NCI-H2227 treated with DMSO at 0.1 percent for 48 hours (cell line): ENCODE data around the gene CEACAM6.
"Not testable (repeated sequence)": the region's sequence is repeated elsewhere in the genome, so short reads cannot be mapped to it uniquely, and the experiment has no call there.

Experiments
- DNase-seq: peaks from one replicate; lab custom pipeline; 2025; lab: John Stamatoyannopoulos, UW

CEACAM6 gene

DNA sequence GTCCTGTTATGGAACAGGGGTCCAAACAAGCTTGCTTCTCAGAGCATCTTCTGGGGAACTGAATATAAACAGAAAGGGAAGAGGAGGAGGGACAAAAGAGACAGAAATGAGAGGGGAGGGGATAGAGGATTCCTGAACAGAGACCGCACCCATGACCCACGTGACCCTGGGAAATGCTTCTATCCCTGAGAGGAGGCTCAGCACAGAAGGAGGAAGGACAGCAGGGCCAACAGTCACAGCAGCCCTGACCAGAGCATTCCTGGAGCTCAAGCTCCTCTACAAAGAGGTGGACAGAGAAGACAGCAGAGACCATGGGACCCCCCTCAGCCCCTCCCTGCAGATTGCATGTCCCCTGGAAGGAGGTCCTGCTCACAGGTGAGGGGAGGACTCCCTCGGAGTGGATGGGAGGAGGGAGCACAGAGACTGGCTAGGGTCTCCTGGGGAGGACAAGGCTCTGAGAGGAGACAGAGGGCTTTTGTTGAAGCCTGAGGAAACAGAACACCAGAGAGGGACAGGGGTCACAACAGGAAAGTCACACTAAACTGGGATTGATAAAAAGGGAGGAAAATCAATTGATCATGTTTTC is at the start of gene CEACAM6:
TSS of gene CEACAM6 (plus strand) at position 203 of the 586 bp plus-strand sequence. CDS start at position 312, 109 bp downstream.
- DNase-seq = no peak

DNA sequence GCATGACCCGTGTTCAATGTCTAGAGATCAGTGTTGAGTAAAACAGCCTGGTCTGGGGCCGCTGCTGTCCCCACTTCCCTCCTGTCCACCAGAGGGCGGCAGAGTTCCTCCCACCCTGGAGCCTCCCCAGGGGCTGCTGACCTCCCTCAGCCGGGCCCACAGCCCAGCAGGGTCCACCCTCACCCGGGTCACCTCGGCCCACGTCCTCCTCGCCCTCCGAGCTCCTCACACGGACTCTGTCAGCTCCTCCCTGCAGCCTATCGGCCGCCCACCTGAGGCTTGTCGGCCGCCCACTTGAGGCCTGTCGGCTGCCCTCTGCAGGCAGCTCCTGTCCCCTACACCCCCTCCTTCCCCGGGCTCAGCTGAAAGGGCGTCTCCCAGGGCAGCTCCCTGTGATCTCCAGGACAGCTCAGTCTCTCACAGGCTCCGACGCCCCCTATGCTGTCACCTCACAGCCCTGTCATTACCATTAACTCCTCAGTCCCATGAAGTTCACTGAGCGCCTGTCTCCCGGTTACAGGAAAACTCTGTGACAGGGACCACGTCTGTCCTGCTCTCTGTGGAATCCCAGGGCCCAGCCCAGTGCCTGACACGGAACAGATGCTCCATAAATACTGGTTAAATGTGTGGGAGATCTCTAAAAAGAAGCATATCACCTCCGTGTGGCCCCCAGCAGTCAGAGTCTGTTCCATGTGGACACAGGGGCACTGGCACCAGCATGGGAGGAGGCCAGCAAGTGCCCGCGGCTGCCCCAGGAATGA is 48.4 kb upstream of the CEACAM6 start:
- peak; percentile 82 for DNase-seq

DNA sequence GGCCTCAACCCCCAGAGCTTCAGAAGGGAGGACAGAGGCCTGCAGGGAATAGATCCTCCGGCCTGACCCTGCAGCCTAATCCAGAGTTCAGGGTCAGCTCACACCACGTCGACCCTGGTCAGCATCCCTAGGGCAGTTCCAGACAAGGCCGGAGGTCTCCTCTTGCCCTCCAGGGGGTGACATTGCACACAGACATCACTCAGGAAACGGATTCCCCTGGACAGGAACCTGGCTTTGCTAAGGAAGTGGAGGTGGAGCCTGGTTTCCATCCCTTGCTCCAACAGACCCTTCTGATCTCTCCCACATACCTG is 47.9 kb upstream of the CEACAM6 start:
- DNase-seq = no peak

DNA sequence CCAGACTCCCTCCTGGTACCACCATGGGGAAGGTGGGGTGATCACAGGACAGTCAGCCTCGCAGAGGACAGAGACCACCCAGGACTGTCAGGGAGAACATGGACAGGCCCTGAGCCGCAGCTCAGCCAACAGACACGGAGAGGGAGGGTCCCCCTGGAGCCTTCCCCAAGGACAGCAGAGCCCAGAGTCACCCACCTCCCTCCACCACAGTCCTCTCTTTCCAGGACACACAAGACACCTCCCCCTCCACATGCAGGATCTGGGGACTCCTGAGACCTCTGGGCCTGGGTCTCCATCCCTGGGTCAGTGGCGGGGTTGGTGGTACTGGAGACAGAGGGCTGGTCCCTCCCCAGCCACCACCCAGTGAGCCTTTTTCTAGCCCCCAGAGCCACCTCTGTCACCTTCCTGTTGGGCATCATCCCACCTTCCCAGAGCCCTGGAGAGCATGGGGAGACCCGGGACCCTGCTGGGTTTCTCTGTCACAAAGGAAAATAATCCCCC is 47.4 kb upstream of the CEACAM6 start:
- DNase-seq = no peak

DNA sequence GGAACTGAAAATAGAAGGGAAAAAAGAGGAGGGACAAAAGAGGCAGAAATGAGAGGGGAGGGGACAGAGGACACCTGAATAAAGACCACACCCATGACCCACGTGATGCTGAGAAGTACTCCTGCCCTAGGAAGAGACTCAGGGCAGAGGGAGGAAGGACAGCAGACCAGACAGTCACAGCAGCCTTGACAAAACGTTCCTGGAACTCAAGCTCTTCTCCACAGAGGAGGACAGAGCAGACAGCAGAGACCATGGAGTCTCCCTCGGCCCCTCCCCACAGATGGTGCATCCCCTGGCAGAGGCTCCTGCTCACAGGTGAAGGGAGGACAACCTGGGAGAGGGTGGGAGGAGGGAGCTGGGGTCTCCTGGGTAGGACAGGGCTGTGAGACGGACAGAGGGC is 46.8 kb upstream of the CEACAM6 start, which contains the start of gene CEACAM5:
TSS of gene CEACAM5 (plus strand) at position 146 of the 400 bp plus-strand sequence. CDS start at position 252, 106 bp downstream.
- DNase-seq = no peak

DNA sequence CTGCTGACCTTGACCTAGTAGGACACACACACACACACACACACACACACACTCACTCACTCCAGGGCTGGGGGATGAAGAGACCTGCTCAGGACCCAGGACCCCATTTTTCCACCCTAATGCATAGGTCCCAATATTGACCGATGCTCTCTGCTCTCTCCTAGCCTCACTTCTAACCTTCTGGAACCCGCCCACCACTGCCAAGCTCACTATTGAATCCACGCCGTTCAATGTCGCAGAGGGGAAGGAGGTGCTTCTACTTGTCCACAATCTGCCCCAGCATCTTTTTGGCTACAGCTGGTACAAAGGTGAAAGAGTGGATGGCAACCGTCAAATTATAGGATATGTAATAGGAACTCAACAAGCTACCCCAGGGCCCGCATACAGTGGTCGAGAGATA is 45.8 kb upstream of the CEACAM6 start:
- not testable (repeated sequence) for DNase-seq

DNA sequence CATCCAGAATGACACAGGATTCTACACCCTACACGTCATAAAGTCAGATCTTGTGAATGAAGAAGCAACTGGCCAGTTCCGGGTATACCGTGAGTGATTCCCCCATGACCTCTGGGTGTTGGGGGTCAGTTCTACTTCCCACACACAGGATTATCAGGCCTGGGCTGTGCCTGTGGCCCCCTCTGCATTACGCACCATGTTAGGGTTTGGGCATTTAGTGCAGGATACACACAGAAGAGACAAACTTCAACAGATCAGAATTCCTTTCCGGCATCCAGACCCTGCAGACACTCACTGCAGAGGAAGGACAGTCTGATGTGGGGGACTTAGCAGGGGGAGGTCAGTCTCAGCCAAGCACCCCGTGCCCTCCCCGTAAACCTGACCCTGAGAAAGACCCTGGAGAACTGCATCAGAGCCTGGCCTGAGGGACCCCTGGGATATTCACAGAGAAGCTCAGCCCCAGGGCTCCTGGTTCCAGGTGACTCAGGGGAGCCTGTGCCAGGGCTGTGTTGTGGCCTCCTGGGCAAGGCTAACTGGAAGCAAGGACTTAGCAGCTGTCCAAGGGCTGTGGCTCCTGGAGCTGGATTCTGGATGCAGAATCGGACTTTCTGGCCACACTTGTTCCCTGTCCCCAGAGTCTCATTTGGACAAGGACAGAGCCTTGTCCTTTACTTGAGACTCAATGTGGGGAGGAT is 45.2 kb upstream of the CEACAM6 start:
- DNase-seq = no peak

DNA sequence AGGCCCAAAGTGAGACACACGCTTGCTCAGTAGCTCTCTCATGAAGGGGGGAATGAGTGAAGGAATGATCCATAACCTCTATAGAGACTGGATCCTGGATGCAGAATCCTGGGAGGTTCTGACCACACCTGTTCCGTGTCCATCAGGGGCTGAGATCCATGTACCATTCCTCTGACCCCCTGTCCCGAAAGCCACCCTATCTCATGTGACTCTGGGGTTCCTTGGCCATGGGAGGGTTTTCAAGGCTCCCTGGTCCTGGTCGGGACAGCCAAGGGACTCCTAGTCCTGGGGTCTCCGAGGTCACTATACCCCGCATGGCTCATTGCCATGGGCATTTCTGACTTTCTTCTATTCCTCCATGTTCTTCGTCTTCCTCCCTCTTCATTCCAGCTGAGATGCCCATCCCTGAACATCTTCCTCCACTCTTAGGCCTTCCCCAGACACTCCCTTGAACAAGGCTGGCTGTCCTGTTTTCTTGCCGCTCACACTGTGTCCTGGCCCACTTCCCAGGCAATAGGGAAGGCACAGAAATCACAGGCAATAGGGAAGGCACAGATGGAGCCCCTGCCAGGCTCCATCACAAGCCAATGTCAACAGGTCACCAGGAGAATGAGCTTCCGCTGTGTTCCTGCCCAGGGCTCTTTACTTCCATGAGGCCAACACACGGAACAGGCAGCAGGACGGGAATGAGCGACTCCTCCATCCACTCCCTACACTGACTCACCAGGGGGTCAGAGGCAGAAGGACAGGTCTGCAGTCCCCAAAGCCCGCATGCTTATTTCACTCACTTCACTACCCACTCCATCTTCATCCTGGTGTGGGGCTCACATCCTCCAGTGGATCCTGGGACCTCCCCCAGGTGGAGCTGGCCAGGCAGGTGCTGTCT is 43.7 kb upstream of the CEACAM6 start:
- no peak for DNase-seq

DNA sequence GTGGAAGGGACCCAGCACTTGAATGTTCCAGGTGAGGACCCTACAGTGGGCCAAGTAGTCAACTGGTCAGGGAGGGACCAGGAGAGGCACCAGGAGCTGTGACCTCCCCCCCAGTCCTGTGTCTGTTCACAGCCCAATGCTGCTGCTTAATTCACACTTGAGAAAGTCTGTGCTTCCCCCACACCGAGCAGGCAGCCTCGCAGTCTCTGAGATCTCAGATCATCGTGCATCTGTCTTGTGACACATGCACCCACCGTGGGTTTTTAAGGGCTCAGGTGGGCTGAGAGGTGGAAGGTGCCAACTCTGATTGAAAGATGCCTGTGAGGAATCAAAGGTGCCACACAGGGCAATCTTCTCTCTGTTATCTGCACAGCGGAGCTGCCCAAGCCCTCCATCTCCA is 40.7 kb upstream of the CEACAM6 start:
- no peak for DNase-seq

DNA sequence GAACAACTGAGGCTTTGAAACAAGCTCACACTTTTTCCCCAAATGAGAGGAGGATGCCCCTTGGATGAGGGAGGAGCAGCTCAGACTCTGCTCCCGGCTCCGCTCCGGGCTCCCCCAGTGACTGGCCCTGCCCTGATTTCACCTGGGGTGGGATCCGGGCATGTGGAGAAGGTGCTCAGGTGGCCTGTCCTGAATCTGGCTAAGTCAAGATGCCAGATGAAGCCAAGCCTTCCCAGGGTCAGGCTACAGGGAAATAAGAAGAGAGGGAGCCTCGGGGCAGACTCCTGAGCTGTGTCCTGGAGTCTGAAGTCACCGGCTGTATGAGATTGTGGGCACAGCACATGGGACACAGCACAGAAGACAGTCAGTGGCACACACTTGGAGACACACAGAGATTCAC is 36.6 kb upstream of the CEACAM6 start:
- DNase-seq = no peak

DNA sequence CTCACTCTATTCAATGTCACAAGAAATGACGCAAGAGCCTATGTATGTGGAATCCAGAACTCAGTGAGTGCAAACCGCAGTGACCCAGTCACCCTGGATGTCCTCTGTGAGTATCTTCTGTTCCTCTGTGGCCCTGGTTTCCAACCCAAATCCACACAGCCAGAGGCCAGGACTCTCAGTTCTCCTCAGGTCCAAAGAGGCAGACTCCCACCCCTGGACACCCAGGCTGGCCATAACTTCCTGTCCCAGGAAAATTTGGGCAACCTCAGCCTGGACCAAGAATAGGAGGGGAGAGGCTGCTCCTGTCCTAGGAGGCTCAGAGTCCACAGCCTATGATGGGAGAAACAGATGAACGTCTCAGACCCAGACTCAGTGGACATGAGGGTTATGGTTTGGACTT is 35.2 kb upstream of the CEACAM6 start:
- no peak for DNase-seq

DNA sequence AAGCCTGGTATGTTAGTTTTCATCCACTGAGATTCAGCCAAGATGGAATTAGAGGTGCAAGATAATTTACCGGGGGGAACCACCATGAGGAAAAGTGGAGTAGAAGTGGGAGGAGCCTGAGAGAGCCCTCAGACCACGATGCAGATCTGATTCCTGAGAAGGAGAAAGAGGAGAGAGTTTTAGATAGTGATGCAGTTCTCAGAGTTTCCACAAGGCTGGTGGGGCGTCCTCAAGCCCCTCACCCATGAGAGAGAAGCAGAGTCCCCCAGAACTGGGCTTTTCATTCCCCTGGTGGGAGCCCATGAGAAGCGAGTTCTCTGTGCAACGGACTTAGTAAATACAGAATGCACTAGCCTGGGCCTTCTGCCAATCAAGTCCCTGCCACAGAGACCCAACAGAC is 28.8 kb upstream of the CEACAM6 start:
- no peak for DNase-seq

DNA sequence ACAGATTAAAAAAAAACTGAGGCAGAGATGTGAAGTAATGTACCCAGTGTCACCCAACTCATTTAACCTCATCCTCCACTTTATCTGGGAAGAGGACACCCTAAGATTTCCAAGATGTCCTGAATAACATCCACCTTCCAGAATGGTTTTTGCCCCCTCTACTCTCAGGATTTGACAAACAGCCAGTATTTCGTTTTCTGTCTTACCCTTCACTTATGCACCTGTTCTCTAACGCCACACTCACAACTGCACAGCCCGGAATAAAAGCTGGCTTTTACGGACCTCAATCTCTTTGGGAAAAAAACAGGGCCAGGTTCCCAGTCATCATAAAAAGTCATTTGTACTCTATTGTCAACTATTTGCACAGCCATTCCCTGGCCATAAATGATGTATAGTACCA is 21.2 kb upstream of the CEACAM6 start:
- no peak for DNase-seq

DNA sequence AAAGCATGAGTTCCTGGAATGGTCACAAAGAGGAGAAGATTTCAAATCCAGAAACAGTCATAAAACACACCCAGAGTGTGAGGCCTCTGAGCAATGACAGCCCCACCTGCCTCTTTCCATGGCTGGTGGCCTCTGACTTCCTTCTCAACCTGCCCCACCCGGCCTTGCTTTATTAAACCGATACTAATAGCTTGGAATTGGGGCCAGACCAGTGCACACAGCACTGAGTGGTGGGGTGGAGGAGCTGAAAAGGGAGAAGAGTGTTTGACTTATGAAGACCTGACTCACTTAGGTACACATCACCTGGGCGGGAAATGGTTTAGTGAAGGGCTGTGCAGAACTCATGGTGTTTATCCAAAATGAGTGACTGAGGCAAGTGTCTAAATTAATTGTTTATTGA is 20.7 kb upstream of the CEACAM6 start:
- DNase-seq = no peak

DNA sequence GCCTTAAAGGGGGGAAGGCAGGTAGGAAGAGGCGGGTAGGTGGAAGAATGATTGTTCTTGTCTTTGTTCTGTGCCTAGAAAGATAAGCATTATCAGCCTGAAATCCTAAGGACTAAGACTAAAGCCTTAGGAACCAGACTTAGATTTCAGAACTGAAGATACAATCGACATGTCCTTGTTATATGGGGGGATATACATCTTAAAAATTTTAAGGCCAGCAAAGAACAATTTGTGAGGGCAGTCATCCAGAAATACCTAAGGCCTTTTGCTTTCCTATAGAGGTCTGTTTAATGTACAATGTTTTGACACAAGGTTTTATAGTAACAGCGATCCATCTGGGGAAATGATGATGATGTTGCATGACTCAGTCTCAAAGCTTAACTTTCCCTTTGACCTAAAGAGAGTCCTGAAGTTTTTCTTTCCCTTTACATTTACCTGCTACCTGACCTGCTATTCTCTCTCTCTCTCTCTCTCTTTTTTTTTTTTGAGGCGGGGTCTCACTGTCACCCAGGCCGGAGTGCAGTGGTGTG is 20.2 kb upstream of the CEACAM6 start:
- DNase-seq = no peak

DNA sequence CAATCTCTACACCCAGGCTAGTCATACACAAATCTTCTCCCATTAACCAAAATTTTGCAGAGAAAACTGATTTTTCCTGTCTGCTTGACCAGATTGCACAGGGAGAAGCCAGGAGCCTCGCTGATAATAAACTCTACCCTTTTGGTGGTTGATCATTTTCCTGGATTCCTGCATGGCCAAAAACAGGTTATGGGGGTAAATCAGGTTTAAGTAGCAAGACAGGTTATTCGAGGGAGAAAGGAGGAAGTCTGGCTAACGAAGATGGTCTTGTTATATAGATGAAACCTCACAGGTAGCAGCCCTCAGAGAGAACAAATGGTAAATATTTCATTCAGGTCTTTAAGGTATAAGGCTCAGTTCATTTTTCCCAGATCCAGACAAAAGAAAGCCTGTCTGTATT is 16.0 kb upstream of the CEACAM6 start:
- no peak for DNase-seq

DNA sequence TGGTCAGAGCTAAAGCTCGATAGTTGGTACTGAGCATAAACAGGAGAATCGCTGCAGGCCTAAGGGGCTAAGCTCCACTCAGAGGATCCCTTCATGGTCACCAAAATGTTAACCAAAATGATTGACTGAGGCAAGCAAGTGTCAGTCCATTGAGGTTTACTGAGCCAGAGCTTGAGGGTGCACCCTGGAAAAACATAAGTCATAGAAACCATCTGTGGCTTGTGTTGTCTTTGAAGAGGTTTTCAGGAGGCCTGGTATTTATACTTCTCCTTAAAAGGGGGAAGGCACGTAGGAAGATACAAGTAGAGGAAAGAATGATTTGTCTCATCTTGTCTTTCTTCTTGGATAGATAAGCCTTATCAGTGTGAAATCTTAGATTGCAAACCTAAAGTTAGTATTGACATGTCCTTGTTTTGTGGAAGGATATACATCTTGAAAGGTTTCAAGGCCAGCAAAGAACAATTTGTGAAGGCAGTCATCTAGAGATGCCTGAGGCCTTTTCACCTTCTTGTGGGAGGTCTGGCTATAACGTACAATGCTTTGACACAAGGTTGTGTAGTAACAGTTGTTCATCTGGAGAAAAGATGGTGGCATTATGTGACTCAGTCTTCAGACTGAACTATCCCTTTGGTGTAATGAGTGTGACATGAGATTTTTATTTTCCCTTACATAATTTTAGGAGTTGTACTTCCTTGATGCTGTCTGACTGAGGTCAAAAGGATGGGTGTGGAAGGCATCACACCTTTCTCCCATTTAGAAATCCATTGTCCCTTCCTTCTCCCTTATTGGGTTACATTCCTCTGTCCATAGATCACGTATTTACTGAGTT is 14.7 kb upstream of the CEACAM6 start:
- DNase-seq = no peak

DNA sequence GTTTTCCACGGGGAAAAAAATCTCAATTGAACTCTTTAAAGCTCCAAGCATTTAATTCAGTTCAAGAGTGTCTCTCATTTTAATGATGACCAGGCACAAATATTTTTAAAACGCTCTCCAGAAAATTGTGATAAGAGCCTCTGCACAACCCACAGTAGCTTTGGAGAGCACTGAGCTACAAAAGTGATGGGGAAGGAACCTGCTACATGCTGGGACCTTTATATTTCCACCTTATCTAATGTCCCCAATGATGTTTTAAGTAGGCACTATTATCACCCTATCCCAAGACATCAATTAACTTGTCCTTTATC is 14.1 kb upstream of the CEACAM6 start:
- no peak for DNase-seq

DNA sequence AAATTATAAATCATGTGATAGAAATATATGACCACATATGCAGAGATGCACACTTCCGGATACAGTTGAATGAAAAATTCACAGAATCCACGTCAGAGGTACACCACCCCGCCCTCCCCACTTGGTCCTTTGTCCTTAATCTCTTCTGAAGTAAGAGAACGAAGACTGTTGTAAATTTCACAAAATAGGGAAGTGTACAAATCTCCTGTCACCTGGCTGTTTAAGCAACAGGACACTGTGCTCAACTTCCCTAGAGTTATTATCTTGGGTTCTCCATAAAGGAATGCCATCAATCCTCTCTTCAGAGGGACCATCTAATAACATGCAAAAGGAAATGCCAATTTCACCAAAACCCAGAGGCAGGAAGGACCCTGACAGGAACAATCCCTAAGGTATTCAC is 10.5 kb upstream of the CEACAM6 start:
- no peak for DNase-seq

DNA sequence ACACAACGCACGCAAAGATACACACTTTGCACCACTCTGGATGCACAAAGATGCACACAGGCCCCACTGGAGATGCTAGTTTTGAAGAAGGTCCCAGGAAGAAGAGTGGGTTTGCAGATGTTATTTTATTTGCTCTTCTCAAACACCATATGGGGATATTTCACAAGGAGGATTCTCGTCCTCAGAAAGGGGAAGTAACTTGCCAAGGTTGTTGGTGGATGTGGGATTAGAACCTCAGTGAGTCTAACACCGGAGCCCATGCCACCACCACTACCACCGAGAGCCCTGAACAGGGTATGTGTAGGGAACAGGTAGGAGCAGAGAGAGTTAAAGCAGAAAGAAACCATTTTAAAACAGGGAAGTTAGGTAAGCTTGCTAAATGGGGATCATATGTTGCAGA is 9.6 kb upstream of the CEACAM6 start:
- no peak for DNase-seq

DNA sequence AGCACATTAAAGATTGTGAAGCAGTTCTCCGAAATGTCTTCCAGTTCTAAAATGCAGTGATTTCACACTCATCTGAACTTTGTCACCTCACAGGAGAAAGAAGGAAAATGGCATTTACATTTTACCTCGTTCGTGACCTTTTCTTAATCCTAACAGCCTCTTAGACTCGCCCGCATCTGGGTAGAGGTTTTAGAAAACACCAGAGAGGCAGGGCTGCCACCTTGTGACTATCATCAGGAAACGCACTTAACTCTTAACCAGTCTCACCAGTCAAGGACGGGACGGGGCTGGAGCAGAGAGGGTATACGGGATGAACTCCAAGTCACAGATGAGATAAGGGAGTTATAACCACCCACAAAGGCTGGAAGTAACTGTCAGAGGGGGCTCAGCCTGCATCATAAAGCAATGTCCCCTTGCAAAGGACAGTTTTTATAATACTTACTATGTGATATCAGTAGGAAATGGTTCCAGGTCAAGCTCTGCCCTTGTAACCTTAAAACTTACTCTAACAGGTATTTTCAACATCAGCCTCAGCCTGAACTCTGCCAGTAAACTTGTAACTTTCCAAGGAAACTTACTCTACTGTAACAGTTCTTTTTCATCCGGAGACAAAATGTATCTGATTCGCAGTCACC is 8.6 kb upstream of the CEACAM6 start:
- peak; percentile 86 for DNase-seq
